SK-N-SH treated with all-trans-retinoic acid at 6 μM for 48 hours (cell line): ENCODE measurements around the gene AGT.

ENCODE experiments used
- BACH2 ChIP-seq: fragments of 250-450 bp; sonication (Bioruptor Pico); IDR thresholded peaks from 2 replicates; pipeline ENCODE4 v1.9.0; 2021; ENCODE audit warnings: mild to moderate bottlenecking, borderline replicate concordance
- GLIS3 ChIP-seq: fragments of 250-450 bp; sonication (Bioruptor Pico); IDR thresholded peaks from 2 replicates; pipeline ENCODE4 v1.5.0; 2020; ENCODE audit warnings: mild to moderate bottlenecking, moderate library complexity
- ISL1 ChIP-seq: fragments of 250-450 bp; sonication (Bioruptor Pico); IDR thresholded peaks from 2 replicates; pipeline ENCODE4 v2.1.2; 2022; ENCODE audit warnings: mild to moderate bottlenecking, moderate library complexity
- RARB ChIP-seq: fragments of 250-450 bp; sonication (Bioruptor Pico); IDR thresholded peaks from 2 replicates; pipeline ENCODE4 v1.8.0; 2021; ENCODE audit warnings: mild to moderate bottlenecking, moderate library complexity
- ZC3H10 ChIP-seq: fragments of 250-450 bp; sonication (Bioruptor Pico); IDR thresholded peaks from 2 replicates; pipeline ENCODE4 v1.5.1; 2021; ENCODE audit warnings: mild to moderate bottlenecking, moderate library complexity
- ZFP30 ChIP-seq: fragments of 450-650 bp; formaldehyde crosslinking; IDR thresholded peaks from 2 replicates; pipeline ENCODE4 v1.5.0; 2022; ENCODE audit warnings: mild to moderate bottlenecking, moderate library complexity
- TF ChIP-seq, protein P1 (sequence below): fragments of 250-450 bp; sonication (Bioruptor Pico); IDR thresholded peaks from 2 replicates; pipeline ENCODE4 v1.8.0; 2021; ENCODE audit warnings: low read depth, mild to moderate bottlenecking, moderate library complexity, borderline replicate concordance
- TF ChIP-seq, protein P2 (sequence below): fragments of 250-450 bp; sonication (Bioruptor Pico); IDR thresholded peaks from 2 replicates; pipeline ENCODE4 v1.8.0; 2020; ENCODE audit warnings: mild to moderate bottlenecking, moderate library complexity, borderline replicate concordance
- TF ChIP-seq, protein P3 (sequence below): fragments of 250-450 bp; sonication (Bioruptor Pico); IDR thresholded peaks from 2 replicates; pipeline ENCODE4 v1.5.1; 2021; ENCODE audit warnings: mild to moderate bottlenecking, moderate library complexity
- TF ChIP-seq, protein P4 (sequence below): fragments of 250-450 bp; sonication (Bioruptor Pico); IDR thresholded peaks from 2 replicates; pipeline ENCODE4 v1.5.1; 2020; ENCODE audit warnings: low read depth, mild to moderate bottlenecking, moderate library complexity

DNA sequence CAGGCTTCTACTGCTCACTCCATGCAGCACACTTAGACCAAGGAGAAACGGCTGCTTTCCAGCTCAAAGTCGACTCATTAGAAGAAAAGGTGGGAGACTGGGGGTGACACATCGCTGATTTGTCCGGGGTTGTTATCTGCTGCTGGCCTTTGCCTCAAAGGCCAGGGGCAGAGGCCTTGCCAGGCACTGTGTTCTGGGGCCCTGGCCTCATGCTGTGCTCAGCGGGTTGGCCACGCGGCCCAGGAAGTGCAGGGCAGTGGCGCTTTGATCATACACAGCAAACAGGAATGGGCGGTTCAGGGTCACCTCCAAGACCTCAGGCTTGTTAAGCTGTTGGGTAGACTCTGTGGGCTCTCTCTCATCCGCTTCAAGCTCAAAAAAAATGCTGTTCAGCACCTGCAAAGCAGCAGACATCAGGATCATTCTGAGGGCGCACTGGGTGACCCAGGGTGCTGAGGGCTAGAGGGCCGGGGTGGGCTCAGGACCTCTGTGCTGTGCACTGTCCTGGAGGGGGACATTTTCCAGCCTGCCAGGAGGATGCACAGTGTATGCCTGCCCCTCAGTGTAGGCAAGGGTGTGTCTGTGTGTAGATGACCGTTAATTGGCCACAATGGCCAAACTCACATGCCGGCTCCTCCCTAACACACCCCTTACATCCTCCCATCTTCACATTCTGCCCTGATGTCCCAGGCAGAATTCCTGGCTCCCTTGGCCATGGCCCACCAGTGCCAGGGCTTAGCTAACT is 10.8 kb downstream of the AGT start:
- TF ChIP-seq ZFP30 (no peak), GLIS3 (CRISPR knock-in tag) (no peak), ISL1 (CRISPR knock-in tag) (no peak), BACH2 (CRISPR knock-in tag) (no peak), ZC3H10 (CRISPR knock-in tag) (no peak), RARB (CRISPR knock-in tag) (no peak)
- TF ChIP-seq, protein P1, sequence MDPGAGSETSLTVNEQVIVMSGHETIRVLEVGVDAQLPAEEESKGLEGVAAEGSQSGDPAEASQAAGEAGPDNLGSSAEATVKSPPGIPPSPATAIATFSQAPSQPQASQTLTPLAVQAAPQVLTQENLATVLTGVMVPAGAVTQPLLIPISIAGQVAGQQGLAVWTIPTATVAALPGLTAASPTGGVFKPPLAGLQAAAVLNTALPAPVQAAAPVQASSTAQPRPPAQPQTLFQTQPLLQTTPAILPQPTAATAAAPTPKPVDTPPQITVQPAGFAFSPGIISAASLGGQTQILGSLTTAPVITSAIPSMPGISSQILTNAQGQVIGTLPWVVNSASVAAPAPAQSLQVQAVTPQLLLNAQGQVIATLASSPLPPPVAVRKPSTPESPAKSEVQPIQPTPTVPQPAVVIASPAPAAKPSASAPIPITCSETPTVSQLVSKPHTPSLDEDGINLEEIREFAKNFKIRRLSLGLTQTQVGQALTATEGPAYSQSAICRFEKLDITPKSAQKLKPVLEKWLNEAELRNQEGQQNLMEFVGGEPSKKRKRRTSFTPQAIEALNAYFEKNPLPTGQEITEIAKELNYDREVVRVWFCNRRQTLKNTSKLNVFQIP = no peak
- TF ChIP-seq, protein P2, sequence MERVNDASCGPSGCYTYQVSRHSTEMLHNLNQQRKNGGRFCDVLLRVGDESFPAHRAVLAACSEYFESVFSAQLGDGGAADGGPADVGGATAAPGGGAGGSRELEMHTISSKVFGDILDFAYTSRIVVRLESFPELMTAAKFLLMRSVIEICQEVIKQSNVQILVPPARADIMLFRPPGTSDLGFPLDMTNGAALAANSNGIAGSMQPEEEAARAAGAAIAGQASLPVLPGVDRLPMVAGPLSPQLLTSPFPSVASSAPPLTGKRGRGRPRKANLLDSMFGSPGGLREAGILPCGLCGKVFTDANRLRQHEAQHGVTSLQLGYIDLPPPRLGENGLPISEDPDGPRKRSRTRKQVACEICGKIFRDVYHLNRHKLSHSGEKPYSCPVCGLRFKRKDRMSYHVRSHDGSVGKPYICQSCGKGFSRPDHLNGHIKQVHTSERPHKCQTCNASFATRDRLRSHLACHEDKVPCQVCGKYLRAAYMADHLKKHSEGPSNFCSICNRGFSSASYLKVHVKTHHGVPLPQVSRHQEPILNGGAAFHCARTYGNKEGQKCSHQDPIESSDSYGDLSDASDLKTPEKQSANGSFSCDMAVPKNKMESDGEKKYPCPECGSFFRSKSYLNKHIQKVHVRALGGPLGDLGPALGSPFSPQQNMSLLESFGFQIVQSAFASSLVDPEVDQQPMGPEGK (CRISPR knock-in tag) = no peak
- TF ChIP-seq, protein P3, sequence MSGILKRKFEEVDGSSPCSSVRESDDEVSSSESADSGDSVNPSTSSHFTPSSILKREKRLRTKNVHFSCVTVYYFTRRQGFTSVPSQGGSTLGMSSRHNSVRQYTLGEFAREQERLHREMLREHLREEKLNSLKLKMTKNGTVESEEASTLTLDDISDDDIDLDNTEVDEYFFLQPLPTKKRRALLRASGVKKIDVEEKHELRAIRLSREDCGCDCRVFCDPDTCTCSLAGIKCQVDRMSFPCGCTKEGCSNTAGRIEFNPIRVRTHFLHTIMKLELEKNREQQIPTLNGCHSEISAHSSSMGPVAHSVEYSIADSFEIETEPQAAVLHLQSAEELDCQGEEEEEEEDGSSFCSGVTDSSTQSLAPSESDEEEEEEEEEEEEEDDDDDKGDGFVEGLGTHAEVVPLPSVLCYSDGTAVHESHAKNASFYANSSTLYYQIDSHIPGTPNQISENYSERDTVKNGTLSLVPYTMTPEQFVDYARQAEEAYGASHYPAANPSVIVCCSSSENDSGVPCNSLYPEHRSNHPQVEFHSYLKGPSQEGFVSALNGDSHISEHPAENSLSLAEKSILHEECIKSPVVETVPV (CRISPR knock-in tag) = no peak
- TF ChIP-seq, protein P4, sequence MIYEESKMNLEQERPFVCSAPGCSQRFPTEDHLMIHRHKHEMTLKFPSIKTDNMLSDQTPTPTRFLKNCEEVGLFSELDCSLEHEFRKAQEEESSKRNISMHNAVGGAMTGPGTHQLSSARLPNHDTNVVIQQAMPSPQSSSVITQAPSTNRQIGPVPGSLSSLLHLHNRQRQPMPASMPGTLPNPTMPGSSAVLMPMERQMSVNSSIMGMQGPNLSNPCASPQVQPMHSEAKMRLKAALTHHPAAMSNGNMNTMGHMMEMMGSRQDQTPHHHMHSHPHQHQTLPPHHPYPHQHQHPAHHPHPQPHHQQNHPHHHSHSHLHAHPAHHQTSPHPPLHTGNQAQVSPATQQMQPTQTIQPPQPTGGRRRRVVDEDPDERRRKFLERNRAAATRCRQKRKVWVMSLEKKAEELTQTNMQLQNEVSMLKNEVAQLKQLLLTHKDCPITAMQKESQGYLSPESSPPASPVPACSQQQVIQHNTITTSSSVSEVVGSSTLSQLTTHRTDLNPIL (CRISPR knock-in tag) = no peak
